Neural progenitor cell (in vitro differentiated cells): ENCODE data around the gene PUM1. TPM values are rescaled to one million over a fixed set of nuclear protein-coding genes. Genes with fewer than 3 reads are reported as not detected.
A peak's percentile ranks its signal among the peaks of the same experiment; 100 is the strongest.
"Not testable (repeated sequence)": the region's sequence is repeated elsewhere in the genome, so short reads cannot be mapped to it uniquely, and the experiment has no call there.

Experiments
- DNase-seq: peaks from one replicate; pipeline ENCODE4 v3.0.0-alpha.2; 2016; ENCODE audit warnings: low spot score
- H2AFZ ChIP-seq: fragments of 200-600 bp; sonication (generic); replicated peaks from 2 replicates; pipeline ENCODE4 v1.6.1; 2016; ENCODE audit warnings: antibody characterized with exemption
- H3F3A ChIP-seq: fragments of 200-600 bp; sonication (generic); 2 replicates; pipeline ENCODE4 v1.6.1; 2016; ENCODE audit warnings: antibody characterized with exemption, low read depth
- H3K27ac ChIP-seq: fragments of 200-600 bp; sonication (generic); 2 replicates; pipeline ENCODE4 v1.5.1; 2016; ENCODE audit warnings: mild to moderate bottlenecking
- H3K27me3 ChIP-seq: fragments of 200-600 bp; sonication (generic); 2 replicates; pipeline ENCODE4 v1.6.1; 2016; ENCODE audit warnings: mild to moderate bottlenecking, moderate library complexity
- H3K36me3 ChIP-seq: fragments of 200-600 bp; sonication (generic); 2 replicates; pipeline ENCODE4 v1.5.1; 2016
- H3K4me1 ChIP-seq: fragments of 200-600 bp; sonication (generic); 2 replicates; pipeline ENCODE4 v1.6.1; 2016; ENCODE audit warnings: mixed run types
- H3K4me2 ChIP-seq: fragments of 200-600 bp; sonication (generic); 2 replicates; pipeline ENCODE4 v1.6.1; 2016
- H3K4me3 ChIP-seq: fragments of 200-600 bp; sonication (generic); 2 replicates; pipeline ENCODE4 v1.5.1; 2016
- H3K79me2 ChIP-seq: fragments of 200-600 bp; sonication (generic); 2 replicates; pipeline ENCODE4 v1.6.1; 2016; ENCODE audit warnings: low read depth
- H3K9ac ChIP-seq: fragments of 200-600 bp; sonication (generic); 2 replicates; pipeline ENCODE4 v1.6.1; 2016
- H3K9me3 ChIP-seq: fragments of 200-600 bp; sonication (generic); 2 replicates; pipeline ENCODE4 v1.5.1; 2016; ENCODE audit warnings: low read depth
- H4K20me1 ChIP-seq: fragments of 200-600 bp; sonication (generic); 2 replicates; pipeline ENCODE4 v1.6.1; 2016; ENCODE audit warnings: low read depth
- H3K27ac Mint-ChIP-seq: 3 replicates; pipeline ENCODE4 v1.8.0; 2021; ENCODE audit warnings: mixed read lengths
- H3K27me3 Mint-ChIP-seq: 2 replicates; pipeline ENCODE4 v1.8.0; 2022; ENCODE audit warnings: low read depth, mild to moderate bottlenecking, inconsistent platforms, moderate library complexity, mixed read lengths; ENCODE audit not compliant: insufficient read depth
- H3K36me3 Mint-ChIP-seq: 3 replicates; pipeline ENCODE4 v1.8.0; 2021; ENCODE audit warnings: mixed read lengths
- H3K4me1 Mint-ChIP-seq: 3 replicates; pipeline ENCODE4 v1.8.0; 2021; ENCODE audit warnings: mixed read lengths
- H3K4me3 Mint-ChIP-seq: 3 replicates; pipeline ENCODE4 v1.8.0; 2021; ENCODE audit warnings: mild to moderate bottlenecking, moderate library complexity, mixed read lengths
- H3K9me3 Mint-ChIP-seq: 3 replicates; pipeline ENCODE4 v1.8.0; 2020; ENCODE audit warnings: mixed read lengths
- EZH2 ChIP-seq: fragments of 200-600 bp; sonication (generic); IDR thresholded peaks from 2 replicates; pipeline ENCODE4 v1.6.1; 2017; ENCODE audit warnings: antibody characterized with exemption, mild to moderate bottlenecking, moderate library complexity
- EZH2phosphoT487 ChIP-seq: fragments of 200-600 bp; sonication (generic); IDR thresholded peaks from 2 replicates; pipeline ENCODE4 v1.6.1; 2017; ENCODE audit warnings: antibody characterized with exemption
- total RNA-seq: library from RNA; depleted of rRNA; stranded (reverse); fragments of >200 nt; gene quantifications from 2 replicates; pipeline ENCODE4 v1.2.3, GENCODE V29; 2015; ENCODE audit warnings: low replicate concordance
- TF ChIP-seq, protein P1 (sequence below): fragments of 200-600 bp; sonication (generic); IDR thresholded peaks from 2 replicates; pipeline ENCODE4 v1.5.1; 2017; ENCODE audit warnings: antibody characterized with exemption, mild to moderate bottlenecking

PUM1 gene
- total RNA-seq, 1 donor from 2014 or later, result 130 TPM

DNA sequence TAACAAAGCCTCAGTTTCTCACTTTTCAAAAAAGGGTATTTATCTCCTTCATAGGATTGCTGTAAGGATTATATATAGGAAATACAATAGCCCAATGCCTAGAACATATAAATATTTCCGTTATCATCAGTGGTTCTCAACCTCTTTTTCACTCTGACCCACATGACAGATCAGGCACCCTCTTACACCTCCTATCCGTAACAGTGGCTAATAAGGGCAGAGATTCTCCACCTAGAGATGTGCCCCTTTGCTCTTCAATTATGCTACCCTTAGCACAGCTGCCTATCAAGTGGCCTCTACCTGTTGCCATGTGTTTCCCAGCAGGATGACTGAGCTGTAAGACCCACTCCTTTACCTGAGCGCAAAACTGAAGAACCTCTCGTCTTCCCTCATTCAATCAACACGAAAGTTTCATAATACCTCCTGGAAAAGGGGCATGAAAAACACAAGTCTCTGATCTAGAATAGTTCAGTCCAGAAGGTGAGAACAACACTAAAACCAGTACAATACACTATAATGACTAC, 10.5 kb downstream of the PUM1 start:
- Histone ChIP-seq H3F3A (peaks cover 4% of the 10 kb centered on the region), H3K9ac (no peak overlapping the region), H4K20me1 (peaks cover 100% of the 10 kb centered on the region), H3K9me3 (no peaks in the 10 kb centered on the region), H3K27ac (no peak overlapping the region), H3K79me2 (peaks cover 100% of the 10 kb centered on the region), H3K4me1 (no peaks in the 10 kb centered on the region), H2AFZ (no peak overlapping the region), H3K36me3 (peaks cover 6% of the 10 kb centered on the region), H3K4me2 (no peak overlapping the region), H3K27me3 (no peaks in the 10 kb centered on the region), H3K4me3 (no peak overlapping the region)
- DNase-seq, result no peak
- H3K27ac Mint-ChIP-seq, result no peak overlapping the region
- TF ChIP-seq EZH2 (no peak), EZH2phosphoT487 (no peak)
- TF ChIP-seq, protein P1, sequence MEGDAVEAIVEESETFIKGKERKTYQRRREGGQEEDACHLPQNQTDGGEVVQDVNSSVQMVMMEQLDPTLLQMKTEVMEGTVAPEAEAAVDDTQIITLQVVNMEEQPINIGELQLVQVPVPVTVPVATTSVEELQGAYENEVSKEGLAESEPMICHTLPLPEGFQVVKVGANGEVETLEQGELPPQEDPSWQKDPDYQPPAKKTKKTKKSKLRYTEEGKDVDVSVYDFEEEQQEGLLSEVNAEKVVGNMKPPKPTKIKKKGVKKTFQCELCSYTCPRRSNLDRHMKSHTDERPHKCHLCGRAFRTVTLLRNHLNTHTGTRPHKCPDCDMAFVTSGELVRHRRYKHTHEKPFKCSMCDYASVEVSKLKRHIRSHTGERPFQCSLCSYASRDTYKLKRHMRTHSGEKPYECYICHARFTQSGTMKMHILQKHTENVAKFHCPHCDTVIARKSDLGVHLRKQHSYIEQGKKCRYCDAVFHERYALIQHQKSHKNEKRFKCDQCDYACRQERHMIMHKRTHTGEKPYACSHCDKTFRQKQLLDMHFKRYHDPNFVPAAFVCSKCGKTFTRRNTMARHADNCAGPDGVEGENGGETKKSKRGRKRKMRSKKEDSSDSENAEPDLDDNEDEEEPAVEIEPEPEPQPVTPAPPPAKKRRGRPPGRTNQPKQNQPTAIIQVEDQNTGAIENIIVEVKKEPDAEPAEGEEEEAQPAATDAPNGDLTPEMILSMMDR, result no peak
- no peaks in the 10 kb centered on the region for H3K9me3 Mint-ChIP-seq
- H3K4me1 Mint-ChIP-seq, result peaks cover 17% of the 10 kb centered on the region
- peaks cover 4% of the 10 kb centered on the region for H3K27me3 Mint-ChIP-seq
- no peak overlapping the region for H3K4me3 Mint-ChIP-seq
- peaks cover 39% of the 10 kb centered on the region for H3K36me3 Mint-ChIP-seq

GRCh38 chr1:31054349-31054748, 11.2 kb downstream of the PUM1 start:
- H3K4me2 ChIP-seq, result no peak overlapping the region
- no peaks in the 10 kb centered on the region for H3K9me3 Mint-ChIP-seq

DNA sequence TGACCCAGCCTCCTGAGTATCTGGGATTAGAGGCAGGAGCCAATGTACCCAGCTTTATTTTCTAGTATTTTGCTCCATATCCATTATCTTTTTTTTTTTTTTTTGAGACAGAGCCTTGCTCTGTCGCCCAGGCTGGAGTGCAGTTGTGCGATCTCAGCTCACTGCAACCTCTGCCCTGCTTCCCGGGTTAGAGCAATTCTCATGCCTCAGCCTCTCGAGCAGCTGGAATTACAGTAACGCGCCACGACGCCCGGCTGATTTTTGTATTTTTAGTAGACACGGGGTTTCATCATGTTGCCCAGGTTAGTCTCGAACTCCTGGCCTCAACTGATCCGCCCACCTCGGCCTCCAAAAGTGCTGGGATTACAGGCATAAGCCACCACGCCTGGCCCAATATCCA, 12.9 kb downstream of the PUM1 start:
- H3K9ac ChIP-seq, H3K4me3 Mint-ChIP-seq, H3K4me1 Mint-ChIP-seq, H3K27me3 ChIP-seq, H3K27ac Mint-ChIP-seq, H3K27ac ChIP-seq, H3K36me3 ChIP-seq, H3K4me2 ChIP-seq, H3K4me1 ChIP-seq, DNase-seq, H3K4me3 ChIP-seq, H3F3A ChIP-seq, H3K9me3 Mint-ChIP-seq, H3K27me3 Mint-ChIP-seq, H2AFZ ChIP-seq, H3K9me3 ChIP-seq: not testable (repeated sequence)
- peaks cover 100% of the 10 kb centered on the region for H3K79me2 ChIP-seq
- peaks cover 100% of the 10 kb centered on the region for H4K20me1 ChIP-seq
- H3K36me3 Mint-ChIP-seq, result peaks cover 25% of the 10 kb centered on the region

More at GRCh38 chr1:31054349-31054748, 11.2 kb downstream of the PUM1 start:
- Mint-ChIP-seq H3K4me3 (no peak overlapping the region), H3K4me1 (peaks cover 15% of the 10 kb centered on the region), H3K27me3 (peaks cover 4% of the 10 kb centered on the region), H3K36me3 (peaks cover 38% of the 10 kb centered on the region), H3K27ac (no peak overlapping the region)
- H3K27me3 ChIP-seq, result no peaks in the 10 kb centered on the region
- H3K4me1 ChIP-seq, result no peaks in the 10 kb centered on the region
- H3K9ac ChIP-seq, result no peak overlapping the region
- TF ChIP-seq EZH2 (no peak), EZH2phosphoT487 (no peak)
- TF ChIP-seq, protein P1, result no peak
- peaks cover 4% of the 10 kb centered on the region for H3F3A ChIP-seq
- no peak overlapping the region for H3K4me3 ChIP-seq
- no peak overlapping the region for H2AFZ ChIP-seq
- H4K20me1 ChIP-seq, result peaks cover 100% of the 10 kb centered on the region
- no peaks in the 10 kb centered on the region for H3K9me3 ChIP-seq
- DNase-seq, result no peak
- H3K27ac ChIP-seq, result no peak overlapping the region
- peaks cover 100% of the 10 kb centered on the region for H3K79me2 ChIP-seq
- H3K36me3 ChIP-seq, result peaks cover 6% of the 10 kb centered on the region

DNA sequence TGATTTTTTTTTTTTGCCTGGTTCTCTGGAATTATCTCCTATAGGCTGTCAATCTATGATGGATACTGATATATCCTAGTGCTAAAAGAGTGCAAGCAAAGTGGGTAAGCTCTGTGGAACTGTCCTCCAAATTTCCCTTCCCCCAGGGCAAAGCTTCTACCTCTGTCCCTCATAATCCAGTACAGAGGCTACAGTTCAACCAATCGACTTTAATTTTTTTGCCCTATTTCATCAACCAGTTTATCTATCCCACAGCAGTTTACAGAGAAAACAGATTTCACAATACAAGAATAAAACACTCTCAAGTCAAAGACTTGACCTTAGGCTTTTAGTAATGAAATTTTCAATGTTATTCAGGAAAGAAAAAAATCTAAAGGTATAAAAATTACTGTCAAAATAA, 13.9 kb downstream of the PUM1 start:
- peaks cover 33% of the 10 kb centered on the region for H3K36me3 Mint-ChIP-seq

DNA sequence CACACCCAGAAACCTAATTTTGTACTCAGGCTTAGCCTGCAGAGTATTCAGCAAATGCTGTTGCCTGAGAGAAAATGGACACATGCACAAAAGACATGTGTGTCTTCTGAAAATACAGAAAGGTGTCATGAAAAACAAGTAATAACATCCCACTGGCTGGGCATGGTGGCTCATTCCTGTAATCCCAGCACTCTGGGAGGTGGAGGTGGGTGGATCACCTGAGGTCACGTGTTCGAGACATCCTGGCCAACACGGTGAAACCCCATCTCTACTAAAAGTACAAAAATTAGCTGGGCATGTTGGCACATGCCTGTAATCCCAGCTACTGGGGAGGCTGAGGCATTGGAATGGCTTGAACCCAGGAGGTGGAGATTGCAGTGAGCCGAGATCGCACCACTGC, 18.0 kb downstream of the PUM1 start:
- H3K4me1 ChIP-seq, H3K36me3 ChIP-seq, H3F3A ChIP-seq, H3K9me3 Mint-ChIP-seq, H3K4me3 Mint-ChIP-seq, H3K27me3 ChIP-seq, H3K4me2 ChIP-seq, H3K9me3 ChIP-seq, H3K27ac Mint-ChIP-seq, H3K4me1 Mint-ChIP-seq, H3K4me3 ChIP-seq, H2AFZ ChIP-seq, H3K9ac ChIP-seq, DNase-seq, H3K27me3 Mint-ChIP-seq: not testable (repeated sequence)
- H4K20me1 ChIP-seq, result peaks cover 100% of the 10 kb centered on the region
- H3K36me3 Mint-ChIP-seq, result peaks cover 31% of the 10 kb centered on the region
- peak overlapping the region; percentile 0 for H3K27ac ChIP-seq
- H3K79me2 ChIP-seq, result peaks cover 100% of the 10 kb centered on the region

More for the DNA sequence above, 13.9 kb downstream of the PUM1 start:
- Histone ChIP-seq H3K27me3 (no peaks in the 10 kb centered on the region), H3K79me2 (peaks cover 100% of the 10 kb centered on the region), H3F3A (peaks cover 9% of the 10 kb centered on the region), H3K36me3 (no peaks in the 10 kb centered on the region), H3K9me3 (no peaks in the 10 kb centered on the region), H3K4me1 (no peaks in the 10 kb centered on the region), H3K27ac (no peak overlapping the region), H3K9ac (no peak overlapping the region), H4K20me1 (peaks cover 100% of the 10 kb centered on the region), H3K4me3 (no peak overlapping the region), H2AFZ (no peak overlapping the region), H3K4me2 (no peak overlapping the region)
- Mint-ChIP-seq H3K4me1 (peaks cover 12% of the 10 kb centered on the region), H3K9me3 (no peaks in the 10 kb centered on the region), H3K27me3 (peaks cover 4% of the 10 kb centered on the region), H3K4me3 (no peak overlapping the region), H3K27ac (no peak overlapping the region)
- no peak for DNase-seq
- no peak for TF ChIP-seq EZH2
- TF ChIP-seq, protein P1, result no peak
- TF ChIP-seq EZH2phosphoT487, result no peak
